ENCODE results near the gene NAT9.

The NAT9 gene

GRCh38 chr17:74815550-74816370 lies 39.6 kb upstream of the NAT9 start:
- no peak for DNase-seq
- Histone ChIP-seq H3K4me1 (ENCODE audit: control insufficient read depth in 1 of 2, insufficient read depth in 2 of 2, low read length in 2 of 2) (no peaks in the 10 kb centered on the region), H3K4me3 (ENCODE audit: low read depth, low read length) (no peak overlapping the region), H4K12ac (ENCODE audit: low read depth, low read length) (no peak overlapping the region), H3K27me3 (ENCODE audit: insufficient read depth, low read length) (no peaks in the 10 kb centered on the region), H3K9me3 (ENCODE audit: insufficient read depth, low read depth, low read length) (peaks cover 2% of the 10 kb centered on the region), H3K4me2 (ENCODE audit: low read length) (no peak overlapping the region), H2AK5ac (ENCODE audit: low read length) (no peak overlapping the region), H4K91ac (ENCODE audit: low read depth, low read length) (no peak overlapping the region), H2AFZ (ENCODE audit: insufficient read depth, low read length, poor library complexity) (no peak overlapping the region), H3K23ac (ENCODE audit: low read length) (no peak overlapping the region), H3K36me3 (ENCODE audit: control insufficient read depth in 1 of 2, insufficient read depth in 2 of 2, low read length in 2 of 2) (peaks cover 18% of the 10 kb centered on the region in 2 experiments), H3K18ac (ENCODE audit: low read length) (no peak overlapping the region), H2BK5ac (ENCODE audit: low read depth, low read length, poor library complexity) (no peak overlapping the region), H3K79me1 (ENCODE audit: low read length) (no peaks in the 10 kb centered on the region), H3K9ac (ENCODE audit: low read length) (no peak overlapping the region), H3K27ac (ENCODE audit: low read depth, low read length) (no peak overlapping the region), H3K79me2 (ENCODE audit: control insufficient read depth, insufficient read depth, low read length, poor library complexity) (no peaks in the 10 kb centered on the region), H2BK12ac (ENCODE audit: low read length) (no peak overlapping the region), H3K14ac (ENCODE audit: low read length) (no peak overlapping the region), H4K8ac (ENCODE audit: low read depth, low read length) (no peak overlapping the region), H2BK120ac (ENCODE audit: insufficient read depth, low read length, poor library complexity) (no peak overlapping the region), H3K4ac (ENCODE audit: low read depth, low read length) (no peak overlapping the region)
- WGBS (ENCODE audit: extremely low coverage, insufficient coverage, insufficient read length), result no CpG with 5 or more reads among the region's 15 CpGs

- no peak for DNase-seq
- H2AFZ ChIP-seq (ENCODE audit: insufficient read depth, low read length, poor library complexity), result no peak overlapping the region
- no peaks in the 10 kb centered on the region for H3K4me1 ChIP-seq (ENCODE audit: control insufficient read depth in 1 of 2, insufficient read depth in 2 of 2, low read length in 2 of 2)
- H4K91ac ChIP-seq (ENCODE audit: low read depth, low read length), result no peak overlapping the region
- no peaks in the 10 kb centered on the region for H3K27me3 ChIP-seq (ENCODE audit: insufficient read depth, low read length)
- no peak overlapping the region for H2BK12ac ChIP-seq (ENCODE audit: low read length)
- H3K79me1 ChIP-seq (ENCODE audit: low read length), result no peaks in the 10 kb centered on the region
- no peak overlapping the region for H4K8ac ChIP-seq (ENCODE audit: low read depth, low read length)
- peaks cover 12 to 20% of the 10 kb centered on the region in 2 experiments for H3K36me3 ChIP-seq (ENCODE audit: control insufficient read depth in 1 of 2, insufficient read depth in 2 of 2, low read length in 2 of 2)
- H3K14ac ChIP-seq (ENCODE audit: low read length), result no peak overlapping the region
- no peaks in the 10 kb centered on the region for H3K79me2 ChIP-seq (ENCODE audit: control insufficient read depth, insufficient read depth, low read length, poor library complexity)
- H3K27ac ChIP-seq (ENCODE audit: low read depth, low read length), result no peak overlapping the region
- H3K9me3 ChIP-seq (ENCODE audit: insufficient read depth, low read depth, low read length), result peaks cover 2% of the 10 kb centered on the region
- no peak overlapping the region for H3K4ac ChIP-seq (ENCODE audit: low read depth, low read length)
- no peak overlapping the region for H2AK5ac ChIP-seq (ENCODE audit: low read length)
- no peak overlapping the region for H2BK120ac ChIP-seq (ENCODE audit: insufficient read depth, low read length, poor library complexity)
- no peak overlapping the region for H3K4me3 ChIP-seq (ENCODE audit: low read depth, low read length)
- H3K4me2 ChIP-seq (ENCODE audit: low read length), result no peak overlapping the region
- H3K9ac ChIP-seq (ENCODE audit: low read length), result no peak overlapping the region
- no peak overlapping the region for H2BK5ac ChIP-seq (ENCODE audit: low read depth, low read length, poor library complexity)
- no CpG with 5 or more reads among the region's 7 CpGs for WGBS (ENCODE audit: extremely low coverage, insufficient coverage, insufficient read length)
- H3K23ac ChIP-seq (ENCODE audit: low read length), result no peak overlapping the region
- no peak overlapping the region for H4K12ac ChIP-seq (ENCODE audit: low read depth, low read length)
- no peak overlapping the region for H3K18ac ChIP-seq (ENCODE audit: low read length)
Observed at GRCh38 chr17:74815067-74815466, 38.9 kb upstream of the NAT9 start.

DNA sequence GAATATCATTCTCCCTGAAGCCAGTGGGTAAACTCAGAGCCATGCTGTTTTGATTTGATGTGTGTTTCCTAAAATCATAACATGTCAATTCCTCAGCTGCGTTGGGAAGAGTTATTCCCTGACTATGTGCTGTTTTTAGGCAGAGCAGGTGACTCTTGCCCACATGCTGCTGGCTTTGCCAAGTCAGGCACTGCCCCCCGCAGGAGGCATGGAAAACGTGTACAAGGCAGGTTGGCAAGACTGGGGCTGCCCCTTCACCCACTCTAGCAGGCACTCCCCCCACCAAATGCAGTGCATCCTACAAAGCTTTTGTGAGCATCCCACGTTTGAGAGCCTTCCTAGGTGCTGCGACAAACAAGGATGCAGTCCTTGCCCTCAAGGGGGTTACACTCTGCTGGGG lies 38.3 kb upstream of the NAT9 start:
- no peak overlapping the region for H3K23ac ChIP-seq (ENCODE audit: low read length)
- no peak overlapping the region for H3K4me2 ChIP-seq (ENCODE audit: low read length)
- no peaks in the 10 kb centered on the region for H3K79me2 ChIP-seq (ENCODE audit: control insufficient read depth, insufficient read depth, low read length, poor library complexity)
- DNase-seq, result no peak
- H2AK5ac ChIP-seq (ENCODE audit: low read length), result no peak overlapping the region
- no peaks in the 10 kb centered on the region for H3K27me3 ChIP-seq (ENCODE audit: insufficient read depth, low read length)
- no peak overlapping the region for H3K4ac ChIP-seq (ENCODE audit: low read depth, low read length)
- H3K9me3 ChIP-seq (ENCODE audit: insufficient read depth, low read depth, low read length), result peaks cover 2% of the 10 kb centered on the region
- no peak overlapping the region for H2AFZ ChIP-seq (ENCODE audit: insufficient read depth, low read length, poor library complexity)
- no peak overlapping the region for H4K12ac ChIP-seq (ENCODE audit: low read depth, low read length)
- no peak overlapping the region for H3K27ac ChIP-seq (ENCODE audit: low read depth, low read length)
- peaks cover 7 to 17% of the 10 kb centered on the region in 2 experiments for H3K36me3 ChIP-seq (ENCODE audit: control insufficient read depth in 1 of 2, insufficient read depth in 2 of 2, low read length in 2 of 2)
- no peak overlapping the region for H3K9ac ChIP-seq (ENCODE audit: low read length)
- no peaks in the 10 kb centered on the region for H3K4me1 ChIP-seq (ENCODE audit: control insufficient read depth in 1 of 2, insufficient read depth in 2 of 2, low read length in 2 of 2)
- no peak overlapping the region for H3K14ac ChIP-seq (ENCODE audit: low read length)
- no peak overlapping the region for H3K4me3 ChIP-seq (ENCODE audit: low read depth, low read length)
- H4K8ac ChIP-seq (ENCODE audit: low read depth, low read length), result no peak overlapping the region
- H3K79me1 ChIP-seq (ENCODE audit: low read length), result no peaks in the 10 kb centered on the region
- no peak overlapping the region for H2BK5ac ChIP-seq (ENCODE audit: low read depth, low read length, poor library complexity)
- H3K18ac ChIP-seq (ENCODE audit: low read length), result no peak overlapping the region
- no CpG with 5 or more reads among the region's 5 CpGs for WGBS (ENCODE audit: extremely low coverage, insufficient coverage, insufficient read length)
- no peak overlapping the region for H4K91ac ChIP-seq (ENCODE audit: low read depth, low read length)
- H2BK12ac ChIP-seq (ENCODE audit: low read length), result no peak overlapping the region
- no peak overlapping the region for H2BK120ac ChIP-seq (ENCODE audit: insufficient read depth, low read length, poor library complexity)

- no CpG with 5 or more reads among the region's 23 CpGs for WGBS (ENCODE audit: extremely low coverage, insufficient coverage, insufficient read length)
- no peak overlapping the region for H2BK12ac ChIP-seq (ENCODE audit: low read length)
- H4K91ac ChIP-seq (ENCODE audit: low read depth, low read length), result no peak overlapping the region
- H4K8ac ChIP-seq (ENCODE audit: low read depth, low read length), result no peak overlapping the region
- no peak overlapping the region for H3K23ac ChIP-seq (ENCODE audit: low read length)
- H4K12ac ChIP-seq (ENCODE audit: low read depth, low read length), result no peak overlapping the region
- H3K27ac ChIP-seq (ENCODE audit: low read depth, low read length), result no peak overlapping the region
- no peak overlapping the region for H3K4me2 ChIP-seq (ENCODE audit: low read length)
- no peak overlapping the region for H3K4ac ChIP-seq (ENCODE audit: low read depth, low read length)
- H3K36me3 ChIP-seq (ENCODE audit: control insufficient read depth in 1 of 2, insufficient read depth in 2 of 2, low read length in 2 of 2), result peaks cover 12 to 17% of the 10 kb centered on the region in 2 experiments
- H3K79me2 ChIP-seq (ENCODE audit: control insufficient read depth, insufficient read depth, low read length, poor library complexity), result no peaks in the 10 kb centered on the region
- DNase-seq, result no peak
- no peaks in the 10 kb centered on the region for H3K27me3 ChIP-seq (ENCODE audit: insufficient read depth, low read length)
- H3K4me1 ChIP-seq (ENCODE audit: control insufficient read depth in 1 of 2, insufficient read depth in 2 of 2, low read length in 2 of 2), result no peaks in the 10 kb centered on the region
- H2AFZ ChIP-seq (ENCODE audit: insufficient read depth, low read length, poor library complexity), result no peak overlapping the region
- H3K14ac ChIP-seq (ENCODE audit: low read length), result no peak overlapping the region
- H3K18ac ChIP-seq (ENCODE audit: low read length), result no peak overlapping the region
- no peak overlapping the region for H3K9ac ChIP-seq (ENCODE audit: low read length)
- H2BK5ac ChIP-seq (ENCODE audit: low read depth, low read length, poor library complexity), result no peak overlapping the region
- no peak overlapping the region for H2BK120ac ChIP-seq (ENCODE audit: insufficient read depth, low read length, poor library complexity)
- H3K4me3 ChIP-seq (ENCODE audit: low read depth, low read length), result no peak overlapping the region
- H3K79me1 ChIP-seq (ENCODE audit: low read length), result no peaks in the 10 kb centered on the region
- H2AK5ac ChIP-seq (ENCODE audit: low read length), result no peak overlapping the region
- peaks cover 2% of the 10 kb centered on the region for H3K9me3 ChIP-seq (ENCODE audit: insufficient read depth, low read depth, low read length)
Observed at GRCh38 chr17:74812109-74813009, 36.2 kb upstream of the NAT9 start.

All from trophoblast cell (in vitro differentiated cells and primary cell).